ENCODE results near the gene ZDHHC5. TPM values are rescaled to one million over a fixed set of nuclear protein-coding genes. Genes with fewer than 3 reads are reported as not detected.
"Not testable (repeated sequence)": the region's sequence is repeated elsewhere in the genome, so short reads cannot be mapped to it uniquely, and the experiment has no call there.

ZDHHC5 gene
- total RNA-seq, 1 donor from 2014 or later = 30.3 TPM

GRCh38 chr11:57650739-57651090 is 17.2 kb upstream of the ZDHHC5 start:
- H3K27me3 ChIP-seq (ENCODE audit: control insufficient read depth, insufficient read depth, low read length) = peaks cover 19% of the 10 kb centered on the region
- TF ChIP-seq, protein P1, sequence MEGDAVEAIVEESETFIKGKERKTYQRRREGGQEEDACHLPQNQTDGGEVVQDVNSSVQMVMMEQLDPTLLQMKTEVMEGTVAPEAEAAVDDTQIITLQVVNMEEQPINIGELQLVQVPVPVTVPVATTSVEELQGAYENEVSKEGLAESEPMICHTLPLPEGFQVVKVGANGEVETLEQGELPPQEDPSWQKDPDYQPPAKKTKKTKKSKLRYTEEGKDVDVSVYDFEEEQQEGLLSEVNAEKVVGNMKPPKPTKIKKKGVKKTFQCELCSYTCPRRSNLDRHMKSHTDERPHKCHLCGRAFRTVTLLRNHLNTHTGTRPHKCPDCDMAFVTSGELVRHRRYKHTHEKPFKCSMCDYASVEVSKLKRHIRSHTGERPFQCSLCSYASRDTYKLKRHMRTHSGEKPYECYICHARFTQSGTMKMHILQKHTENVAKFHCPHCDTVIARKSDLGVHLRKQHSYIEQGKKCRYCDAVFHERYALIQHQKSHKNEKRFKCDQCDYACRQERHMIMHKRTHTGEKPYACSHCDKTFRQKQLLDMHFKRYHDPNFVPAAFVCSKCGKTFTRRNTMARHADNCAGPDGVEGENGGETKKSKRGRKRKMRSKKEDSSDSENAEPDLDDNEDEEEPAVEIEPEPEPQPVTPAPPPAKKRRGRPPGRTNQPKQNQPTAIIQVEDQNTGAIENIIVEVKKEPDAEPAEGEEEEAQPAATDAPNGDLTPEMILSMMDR (IDR thresholded peaks at IDR 0.05; ENCODE audit: insufficient read depth, low read length, severe bottlenecking) = no peak
- no peak for FAIRE-seq
- H3K36me3 ChIP-seq (ENCODE audit: control insufficient read depth, insufficient read depth, low read length) = no peaks in the 10 kb centered on the region
- DNase-seq (ENCODE audit: low read depth) = peak; percentile 45
- no peak overlapping the region for H3K4me3 ChIP-seq (ENCODE audit: low read depth, low read length)

- TF ChIP-seq, protein P1 (IDR thresholded peaks at IDR 0.05; ENCODE audit: insufficient read depth, low read length, severe bottlenecking) = no peak
- no peak for FAIRE-seq
These were observed 16.5 kb upstream of the ZDHHC5 start for GRCh38 chr11:57651408-57651807.

DNA sequence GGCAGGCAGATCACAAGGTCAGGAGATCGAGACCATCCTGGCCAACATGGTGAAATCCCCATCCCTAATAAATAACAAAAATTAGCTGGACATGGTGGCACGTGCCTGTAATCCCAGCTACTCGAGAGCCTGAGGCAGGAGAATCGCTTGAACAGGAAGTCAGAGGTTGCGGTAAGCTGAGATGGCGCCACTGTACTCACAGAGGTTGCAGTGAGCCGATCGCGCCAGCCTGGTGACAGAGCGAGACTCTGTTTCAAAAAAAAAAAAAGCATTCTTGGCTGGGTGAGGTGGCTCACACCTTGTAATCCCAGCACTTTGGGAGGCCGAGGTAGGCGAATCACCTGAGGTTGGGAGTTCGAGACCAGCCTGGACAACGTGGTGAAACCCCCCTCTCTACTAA is 15.7 kb upstream of the ZDHHC5 start:
- not testable (repeated sequence) for H3K4me3 ChIP-seq (ENCODE audit: low read depth, low read length); DNase-seq (ENCODE audit: low read depth); H3K36me3 ChIP-seq (ENCODE audit: control insufficient read depth, insufficient read depth, low read length); FAIRE-seq
- H3K27me3 ChIP-seq (ENCODE audit: control insufficient read depth, insufficient read depth, low read length) = peaks cover 17% of the 10 kb centered on the region

More at GRCh38 chr11:57651408-57651807, 16.5 kb upstream of the ZDHHC5 start:
- H3K4me3 ChIP-seq (ENCODE audit: low read depth, low read length) = no peak overlapping the region
- peaks cover 19% of the 10 kb centered on the region for H3K27me3 ChIP-seq (ENCODE audit: control insufficient read depth, insufficient read depth, low read length)
- no peaks in the 10 kb centered on the region for H3K36me3 ChIP-seq (ENCODE audit: control insufficient read depth, insufficient read depth, low read length)
- no peak for DNase-seq (ENCODE audit: low read depth)

DNA sequence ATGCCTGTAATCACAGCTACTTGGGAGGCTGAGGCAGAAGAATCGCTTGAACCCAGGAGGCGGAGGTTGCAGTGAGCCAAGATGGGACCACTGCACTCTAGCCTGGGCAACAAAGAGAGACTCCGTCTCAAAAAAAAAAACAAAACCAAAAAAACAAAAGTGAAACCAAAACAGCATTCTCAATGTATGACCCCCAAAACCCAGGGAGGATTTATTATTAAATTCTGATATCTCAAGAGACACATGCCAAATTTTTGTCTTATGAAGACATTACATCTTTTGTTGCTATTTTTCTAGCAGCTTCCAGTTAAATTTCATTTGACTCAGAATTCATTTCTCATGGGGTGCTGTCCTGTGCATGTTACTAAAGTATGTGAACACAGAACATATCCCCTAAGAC is 15.3 kb upstream of the ZDHHC5 start:
- TF ChIP-seq, protein P1 (IDR thresholded peaks at IDR 0.05; ENCODE audit: insufficient read depth, low read length, severe bottlenecking) = no peak

GRCh38 chr11:57653163-57653562 is 14.8 kb upstream of the ZDHHC5 start:
- Histone ChIP-seq H3K4me3 (ENCODE audit: low read depth, low read length) (no peak overlapping the region), H3K27me3 (ENCODE audit: control insufficient read depth, insufficient read depth, low read length) (peaks cover 10% of the 10 kb centered on the region), H3K36me3 (ENCODE audit: control insufficient read depth, insufficient read depth, low read length) (no peaks in the 10 kb centered on the region)
- TF ChIP-seq, protein P1 (IDR thresholded peaks at IDR 0.05; ENCODE audit: insufficient read depth, low read length, severe bottlenecking) = no peak
- no peak for DNase-seq (ENCODE audit: low read depth)
- FAIRE-seq = no peak

More for the DNA sequence above, 15.3 kb upstream of the ZDHHC5 start:
- FAIRE-seq (no peak), DNase-seq (ENCODE audit: low read depth) (no peak)
- Histone ChIP-seq H3K4me3 (ENCODE audit: low read depth, low read length) (no peak overlapping the region), H3K27me3 (ENCODE audit: control insufficient read depth, insufficient read depth, low read length) (peaks cover 13% of the 10 kb centered on the region), H3K36me3 (ENCODE audit: control insufficient read depth, insufficient read depth, low read length) (no peaks in the 10 kb centered on the region)

DNA sequence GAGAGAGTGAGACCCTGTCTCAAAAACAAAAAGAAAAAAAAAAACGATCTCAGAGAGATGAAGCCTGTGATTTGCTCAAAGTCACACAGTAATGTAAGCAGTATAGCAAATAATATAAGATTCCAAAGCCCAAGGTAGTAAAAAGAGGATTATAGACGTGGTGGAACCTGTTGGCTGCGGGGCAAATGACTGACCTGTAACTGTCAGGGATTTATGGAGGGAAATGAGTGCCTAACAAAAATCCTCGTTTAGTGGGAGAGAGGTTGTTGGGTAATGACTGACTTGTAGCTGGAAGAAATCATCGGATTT is 11.1 kb upstream of the ZDHHC5 start:
- no peak for FAIRE-seq
- TF ChIP-seq, protein P1 (IDR thresholded peaks at IDR 0.05; ENCODE audit: insufficient read depth, low read length, severe bottlenecking) = no peak
- H3K4me3 ChIP-seq (ENCODE audit: low read depth, low read length) = peak overlapping the region; percentile 47

More for the DNA sequence above, 11.1 kb upstream of the ZDHHC5 start:
- Histone ChIP-seq H3K27me3 (ENCODE audit: control insufficient read depth, insufficient read depth, low read length) (no peaks in the 10 kb centered on the region), H3K36me3 (ENCODE audit: control insufficient read depth, insufficient read depth, low read length) (peaks cover 14% of the 10 kb centered on the region)
- DNase-seq (ENCODE audit: low read depth) = no peak
